ENCODE measurements around the gene MAP4K2. TPM values are rescaled to one million over a fixed set of nuclear protein-coding genes. Genes with fewer than 3 reads are reported as not detected.

Gene MAP4K2
- total and polyA plus RNA-seq, 2 of the 4 experiments (the other 2 are of a cell fraction) = 11.7 to 16.6 TPM

- Histone ChIP-seq H3K4me3 (ENCODE audit: insufficient read depth, low read depth, low read length) (no peak overlapping the region), H3K4me2 (ENCODE audit: low read depth, low read length) (no peak overlapping the region), H2AFZ (replicated peaks; ENCODE audit: low read length, poor library complexity) (no peak overlapping the region), H4K20me1 (ENCODE audit: insufficient read depth, low read length) (no peaks in the 10 kb centered on the region), H2BK15ac (ENCODE audit: low read depth, low read length) (no peak overlapping the region), H2BK120ac (ENCODE audit: low read depth, low read length) (no peak overlapping the region), H3K36me3 (ENCODE audit: control insufficient read depth, insufficient read depth, low read length) (no peaks in the 10 kb centered on the region), H3K9me1 (ENCODE audit: insufficient read depth, low read length) (no peaks in the 10 kb centered on the region), H4K91ac (ENCODE audit: insufficient read depth, low read depth, low read length) (no peak overlapping the region), H3K4ac (ENCODE audit: low read depth, low read length) (no peak overlapping the region), H3K9me3 (ENCODE audit: control insufficient read depth, insufficient read depth, low read length) (no peaks in the 10 kb centered on the region), H2BK5ac (ENCODE audit: low read depth, low read length, poor library complexity, severe bottlenecking) (no peak overlapping the region), H3K14ac (replicated peaks; ENCODE audit: low read depth, low read length) (no peak overlapping the region), H4K8ac (ENCODE audit: low read depth in 2 of 2, low read length in 2 of 2) (no peak overlapping the region), H2AK9ac (replicated peaks; ENCODE audit: low read depth, low read length, poor library complexity) (no peak overlapping the region), H3K18ac (ENCODE audit: low read depth, low read length) (no peak overlapping the region), H3K56ac (ENCODE audit: extremely low read depth, insufficient read depth, low read length) (no peak overlapping the region), H3K27me3 (ENCODE audit: control insufficient read depth, insufficient read depth, low read length) (peaks cover 21% of the 10 kb centered on the region), H3K23ac (ENCODE audit: low read depth, low read length) (no peak overlapping the region), H2AK5ac (ENCODE audit: low read depth, low read length) (no peak overlapping the region), H2BK20ac (ENCODE audit: low read depth, low read length) (no peak overlapping the region), H3K27ac (ENCODE audit: insufficient read depth, low read length) (no peak overlapping the region), H3K4me1 (ENCODE audit: control insufficient read depth, insufficient read depth, low read length) (no peaks in the 10 kb centered on the region), H4K5ac (ENCODE audit: low read depth, low read length) (no peak overlapping the region), H3K79me1 (ENCODE audit: low read depth in 1 of 2, low read length in 2 of 2) (no peaks in the 10 kb centered on the region), H3K9ac (ENCODE audit: low read depth, low read length) (no peak overlapping the region)
- POLR2A ChIA-PET (ENCODE audit: unreplicated experiment) = no interaction called here
- DNase-seq (no peak), ATAC-seq (ENCODE audit: low read depth) (no peak)
- in situ Hi-C loops (cut with MboI; ENCODE audit: low sequenced_read_pairs) (no loop called here), dilution Hi-C loops (cut with HindIII; ENCODE audit: low sequenced_read_pairs, unreplicated experiment) (no loop called here), intact Hi-C loops (cut with micrococcal nuclease) (no loop called here)
- BruUV-seq (replicated peaks) = no TSS peak
- CTCF ChIA-PET = interaction anchor here (0.7 to 1.0 kb wide), 2 partner anchors 8 to 14 kb away, joined by 3 to 4 read pairs; no protein-coding TSS in a partner anchor
- 87% methylated on average over 26 of the region's 43 CpGs; no CpG with 5 or more reads in 1 of the 2 experiments for WGBS, 2 experiments (ENCODE audit: extremely low coverage in 2 of 2, insufficient read length in 1 of 2)
- TF ChIP-seq MXI1 (IDR thresholded peaks at IDR 0.05; ENCODE audit: borderline replicate concordance, low read depth, low read length) (no peak), FOS (IDR thresholded peaks at IDR 0.05; ENCODE audit: low read depth, low read length) (no peak), ELK1 (IDR thresholded peaks at IDR 0.05; ENCODE audit: borderline replicate concordance, low read depth, low read length) (no peak), RFX5 (IDR thresholded peaks at IDR 0.05; ENCODE audit: low read depth, low read length) (no peak), RCOR1 (IDR thresholded peaks at IDR 0.05; ENCODE audit: insufficient replicate concordance, low read length) (no peak), BHLHE40 (IDR thresholded peaks at IDR 0.05; ENCODE audit: low read depth, low read length) (no peak), CTCF (conservative IDR thresholded peaks at IDR 0.05; ENCODE audit: low read depth, low read length) (no peak), MAZ (IDR thresholded peaks at IDR 0.05; ENCODE audit: borderline replicate concordance, low read depth, low read length) (no peak), RAD21 (IDR thresholded peaks at IDR 0.05; ENCODE audit: low read length) (no peak), CHD1 (IDR thresholded peaks at IDR 0.05; ENCODE audit: low read depth, low read length) (no peak)
Observed at GRCh38 chr11:64829536-64830251, 26.7 kb upstream of the MAP4K2 start.

All from IMR-90 (cell line).